ENCODE results near the gene ALDH3B2. TPM values are rescaled to one million over a fixed set of nuclear protein-coding genes. Genes with fewer than 3 reads are reported as not detected.

Gene ALDH3B2
- total and polyA plus RNA-seq, 10 donors = 0.03 TPM; not detected in 9

- peak; percentile 82 for DNase-seq
- no peaks in the 10 kb centered on the region for H3K9me3 ChIP-seq
- H3K4me3 ChIP-seq = peak overlapping the region in 3 of 8 donors; percentile 28 to 68 (median 34)
- intact Hi-C loops (cut with DNase I; ENCODE audit: low total_unique reads) = no loop called here
- H3K4me1 ChIP-seq = peaks cover 10 to 56% (median 34%) of the 10 kb centered on the region in 6 donors
- H3K27me3 ChIP-seq (replicated peaks in 1 of 7) = peaks cover 0 to 23% (median 0%) of the 10 kb centered on the region in 7 donors
- peak overlapping the region; percentile 67 to 98 (median 90) for H3K27ac ChIP-seq
- TF ChIP-seq, protein P1, sequence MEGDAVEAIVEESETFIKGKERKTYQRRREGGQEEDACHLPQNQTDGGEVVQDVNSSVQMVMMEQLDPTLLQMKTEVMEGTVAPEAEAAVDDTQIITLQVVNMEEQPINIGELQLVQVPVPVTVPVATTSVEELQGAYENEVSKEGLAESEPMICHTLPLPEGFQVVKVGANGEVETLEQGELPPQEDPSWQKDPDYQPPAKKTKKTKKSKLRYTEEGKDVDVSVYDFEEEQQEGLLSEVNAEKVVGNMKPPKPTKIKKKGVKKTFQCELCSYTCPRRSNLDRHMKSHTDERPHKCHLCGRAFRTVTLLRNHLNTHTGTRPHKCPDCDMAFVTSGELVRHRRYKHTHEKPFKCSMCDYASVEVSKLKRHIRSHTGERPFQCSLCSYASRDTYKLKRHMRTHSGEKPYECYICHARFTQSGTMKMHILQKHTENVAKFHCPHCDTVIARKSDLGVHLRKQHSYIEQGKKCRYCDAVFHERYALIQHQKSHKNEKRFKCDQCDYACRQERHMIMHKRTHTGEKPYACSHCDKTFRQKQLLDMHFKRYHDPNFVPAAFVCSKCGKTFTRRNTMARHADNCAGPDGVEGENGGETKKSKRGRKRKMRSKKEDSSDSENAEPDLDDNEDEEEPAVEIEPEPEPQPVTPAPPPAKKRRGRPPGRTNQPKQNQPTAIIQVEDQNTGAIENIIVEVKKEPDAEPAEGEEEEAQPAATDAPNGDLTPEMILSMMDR (IDR thresholded peaks at IDR 0.05 in 8 of 11, conservative IDR thresholded peaks at IDR 0.05 in 3 of 11) = no peak
- TF ChIP-seq POLR2AphosphoS5 (IDR thresholded peaks at IDR 0.05) (no peak), POLR2A (IDR thresholded peaks at IDR 0.05) (no peak)
- H3K36me3 ChIP-seq = peaks cover 0 to 50% (median 45%) of the 10 kb centered on the region in 6 donors
- 72 to 80% (median 78%) methylated on average over 14 to 17 of the region's 17 CpGs for WGBS, 5 donors
These were observed 61.0 kb downstream of the ALDH3B2 start for GRCh38 chr11:67613313-67613959.

DNA sequence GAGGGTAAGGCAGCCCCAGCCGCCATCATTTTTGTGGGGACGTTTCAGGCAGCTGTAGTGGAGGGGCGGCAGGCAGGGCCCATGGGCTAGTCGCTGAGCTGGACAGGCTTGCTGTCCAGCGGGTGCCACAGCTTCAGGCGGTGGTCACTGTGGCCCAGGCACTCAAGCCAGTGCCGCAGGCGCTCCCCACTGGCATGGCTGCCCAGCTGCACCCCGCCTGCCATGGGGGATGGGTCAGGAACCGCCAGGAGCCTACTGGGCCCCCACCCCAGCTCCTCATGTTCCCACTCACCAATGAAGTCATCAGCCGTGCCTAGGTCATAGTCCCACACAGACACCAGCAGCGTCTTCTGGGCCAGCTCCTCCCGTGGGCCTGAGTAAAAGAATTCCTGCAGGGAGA, 61.7 kb downstream of the ALDH3B2 start:
- H3K27me3 ChIP-seq (replicated peaks in 1 of 7) = peaks cover 0 to 23% (median 0%) of the 10 kb centered on the region in 7 donors
- no peaks in the 10 kb centered on the region for H3K9me3 ChIP-seq
- TF ChIP-seq POLR2A (IDR thresholded peaks at IDR 0.05) = no peak
- peak; percentile 80 for DNase-seq
- no peak overlapping the region for H3K4me3 ChIP-seq
- intact Hi-C loops (cut with DNase I; ENCODE audit: low total_unique reads) = no loop called here
- peaks cover 17 to 63% (median 40%) of the 10 kb centered on the region in 6 donors for H3K4me1 ChIP-seq
- 90 to 95% (median 93%) methylated on average over 8 to 13 of the region's 13 CpGs for WGBS, 5 donors
- H3K36me3 ChIP-seq = peaks cover 0 to 53% (median 46%) of the 10 kb centered on the region in 6 donors
- H3K27ac ChIP-seq = peak overlapping the region in 4 of 8 donors; percentile 88 to 98 (median 91)

Small RNAs within 50 kb of the gene (small RNA-seq; reads per million reads assigned to genes)
- gene RPL37P2 = 0 reads per million in 4 donors

Other genes starting within 250 kb of the ALDH3B2 start
- 10 to 100 TPM; 51.5 to 65.4 (median 55.4) TPM for gene RPS6KB2, start 246.1 kb downstream of the ALDH3B2 start, total RNA-seq
- 10 to 100 TPM; 39.5 to 95.0 (median 53.8) TPM for gene RPS6KB2, start 246.1 kb downstream of the ALDH3B2 start, polyA plus RNA-seq
- gene PTPRCAP, start 236.9 kb downstream of the ALDH3B2 start, total RNA-seq = 100 to 1,000 TPM; 119 to 278 (median 187) TPM
- 100 to 1,000 TPM; 410 to 557 (median 479) TPM for gene PTPRCAP, start 236.9 kb downstream of the ALDH3B2 start, polyA plus RNA-seq
- gene CORO1B, start 231.1 kb downstream of the ALDH3B2 start, total RNA-seq = 100 to 1,000 TPM in 4 of 7 donors, 10 to 100 TPM in 3; 68.1 to 143 (median 117) TPM
- gene CORO1B, start 231.1 kb downstream of the ALDH3B2 start, polyA plus RNA-seq = 10 to 100 TPM; 40.5 to 70.8 (median 53.7) TPM
- gene GPR152, start 221.9 kb downstream of the ALDH3B2 start, total RNA-seq = not detected
- under 1 TPM in 1 of 3 donors, not detected in 2; 0.10 TPM for gene GPR152, start 221.9 kb downstream of the ALDH3B2 start, polyA plus RNA-seq
- 10 to 100 TPM; 12.7 to 27.3 (median 21.3) TPM for gene CABP4, start 219.3 kb downstream of the ALDH3B2 start, total RNA-seq
- 1 to 10 TPM; 2.6 to 6.2 (median 3.0) TPM for gene CABP4, start 219.3 kb downstream of the ALDH3B2 start, polyA plus RNA-seq
- 100 to 1,000 TPM in 3 of 7 donors, 10 to 100 TPM in 4; 48.5 to 192 (median 66.6) TPM for gene TMEM134, start 205.4 kb downstream of the ALDH3B2 start, total RNA-seq
- 100 to 1,000 TPM in 1 of 3 donors, 10 to 100 TPM in 2; 94.6 to 123 (median 95.1) TPM for gene TMEM134, start 205.4 kb downstream of the ALDH3B2 start, polyA plus RNA-seq
- 10 to 100 TPM; 72.2 to 95.8 (median 88.1) TPM for gene AIP, start 191.6 kb downstream of the ALDH3B2 start, total RNA-seq
- gene AIP, start 191.6 kb downstream of the ALDH3B2 start, polyA plus RNA-seq = 100 to 1,000 TPM; 135 to 146 (median 141) TPM
- 10 to 100 TPM; 42.5 to 86.9 (median 74.9) TPM for gene PITPNM1, start 169.3 kb downstream of the ALDH3B2 start, total RNA-seq
- 10 to 100 TPM; 17.8 to 67.0 (median 29.2) TPM for gene PITPNM1, start 169.3 kb downstream of the ALDH3B2 start, polyA plus RNA-seq
- gene CDK2AP2, start 166.5 kb downstream of the ALDH3B2 start, total RNA-seq = 10 to 100 TPM; 32.9 to 49.9 (median 40.9) TPM
- gene CDK2AP2, start 166.5 kb downstream of the ALDH3B2 start, polyA plus RNA-seq = 10 to 100 TPM; 35.6 to 57.1 (median 51.0) TPM
- not detected for gene CABP2, start 151.2 kb downstream of the ALDH3B2 start, total RNA-seq
- not detected for gene CABP2, start 151.2 kb downstream of the ALDH3B2 start, polyA plus RNA-seq
- gene GSTP1, start 90.8 kb downstream of the ALDH3B2 start, total RNA-seq = 100 to 1,000 TPM; 211 to 338 (median 275) TPM
- 100 to 1,000 TPM; 310 to 399 (median 343) TPM for gene GSTP1, start 90.8 kb downstream of the ALDH3B2 start, polyA plus RNA-seq
- 100 to 1,000 TPM; 145 to 258 (median 185) TPM for gene NDUFV1, start 67.7 kb downstream of the ALDH3B2 start, total RNA-seq
- gene NDUFV1, start 67.7 kb downstream of the ALDH3B2 start, polyA plus RNA-seq = 100 to 1,000 TPM; 132 to 257 (median 213) TPM
- gene NUDT8, start 44.7 kb downstream of the ALDH3B2 start, total RNA-seq = 1 to 10 TPM; 2.7 to 7.9 (median 5.8) TPM
- gene NUDT8, start 44.7 kb downstream of the ALDH3B2 start, polyA plus RNA-seq = 1 to 10 TPM; 5.4 to 9.2 (median 6.5) TPM
- gene TBX10, start 34.9 kb downstream of the ALDH3B2 start, total RNA-seq = not detected
- gene TBX10, start 34.9 kb downstream of the ALDH3B2 start, polyA plus RNA-seq = under 1 TPM in 1 of 3 donors, not detected in 2; 0.08 TPM
- gene ACY3, start 23.9 kb downstream of the ALDH3B2 start, total RNA-seq = 1 to 10 TPM in 3 of 7 donors, under 1 TPM in 3, not detected in 1; 0.39 to 2.0 (median 0.98) TPM
- 1 to 10 TPM; 1.1 to 5.7 (median 1.2) TPM for gene ACY3, start 23.9 kb downstream of the ALDH3B2 start, polyA plus RNA-seq